GM21825 (cell line): ENCODE data around the gene ZNF516.
A peak's percentile ranks its signal among the peaks of the same experiment; 100 is the strongest.

Source experiments
- ATAC-seq: cut with Tn5 transposase; IDR thresholded peaks from one replicate; pipeline ENCODE4 v1.9.1; 2021; ENCODE audit warnings: mild to moderate bottlenecking, moderate library complexity; ENCODE audit not compliant: unreplicated experiment

ZNF516 gene

GRCh38 chr18:76349067-76349715, 145.9 kb downstream of the ZNF516 start:
- ATAC-seq = peak; percentile 59

- no peak for ATAC-seq
These were observed 146.6 kb downstream of the ZNF516 start for GRCh38 chr18:76348267-76349066.

- ATAC-seq = no peak
These were observed 147.7 kb downstream of the ZNF516 start for GRCh38 chr18:76347341-76347740.

- no peak for ATAC-seq
These were observed 148.4 kb downstream of the ZNF516 start for GRCh38 chr18:76346490-76347130.

GRCh38 chr18:76345901-76346300, 149.1 kb downstream of the ZNF516 start:
- ATAC-seq = no peak

GRCh38 chr18:76343938-76344569, 151.0 kb downstream of the ZNF516 start:
- ATAC-seq = no peak

- ATAC-seq = no peak
These were observed 154.6 kb downstream of the ZNF516 start for GRCh38 chr18:76340410-76340809.

- no peak for ATAC-seq
These were observed 155.8 kb downstream of the ZNF516 start for GRCh38 chr18:76339246-76339620.

GRCh38 chr18:76338619-76339245, 156.3 kb downstream of the ZNF516 start:
- ATAC-seq = no peak

- no peak for ATAC-seq
These were observed 157.0 kb downstream of the ZNF516 start for GRCh38 chr18:76338088-76338487.

GRCh38 chr18:76335859-76336640, 159.0 kb downstream of the ZNF516 start:
- ATAC-seq = no peak

GRCh38 chr18:76328140-76328539, 166.9 kb downstream of the ZNF516 start:
- ATAC-seq = no peak

GRCh38 chr18:76323891-76324290, 171.2 kb downstream of the ZNF516 start:
- ATAC-seq = no peak

- no peak for ATAC-seq
These were observed 172.4 kb downstream of the ZNF516 start for GRCh38 chr18:76322686-76323085.

- no peak for ATAC-seq
These were observed 175.7 kb downstream of the ZNF516 start for GRCh38 chr18:76319366-76319765.

GRCh38 chr18:76318607-76319006, 176.4 kb downstream of the ZNF516 start:
- ATAC-seq = no peak

- ATAC-seq = no peak
These were observed 177.9 kb downstream of the ZNF516 start for GRCh38 chr18:76317136-76317535.

- ATAC-seq = no peak
These were observed 179.3 kb downstream of the ZNF516 start for GRCh38 chr18:76315722-76316230.

GRCh38 chr18:76314496-76314895, 180.5 kb downstream of the ZNF516 start:
- ATAC-seq = no peak

- no peak for ATAC-seq
These were observed 181.0 kb downstream of the ZNF516 start for GRCh38 chr18:76314015-76314414.
